HG03139 (cell line): Measurements from ENCODE around the gene HOXD4.

Experiments used
- ATAC-seq: cut with Tn5 transposase; IDR thresholded peaks from one replicate; pipeline ENCODE4 v1.9.1; 2021; ENCODE audit not compliant: unreplicated experiment

Gene HOXD4

GRCh38 chr2:176156807-176157498 lies 5.6 kb downstream of the HOXD4 start, which contains the start of gene HOXD3:
TSS of gene HOXD3 (plus strand) at chr2:176157307. CDS start at chr2:176169115, 11,808 bp downstream.
- ATAC-seq = no peak

GRCh38 chr2:176157499-176158185 lies 6.3 kb downstream of the HOXD4 start:
- no peak for ATAC-seq

- no peak for ATAC-seq
These were observed 6.8 kb downstream of the HOXD4 start for GRCh38 chr2:176158186-176158591.

- no peak for ATAC-seq
These were observed 7.7 kb downstream of the HOXD4 start for GRCh38 chr2:176158855-176159662.

- ATAC-seq = no peak
These were observed 8.4 kb downstream of the HOXD4 start for GRCh38 chr2:176159663-176160250.

GRCh38 chr2:176160251-176160985 lies 9.1 kb downstream of the HOXD4 start:
- no peak for ATAC-seq

GRCh38 chr2:176160986-176161824 lies 9.9 kb downstream of the HOXD4 start:
- no peak for ATAC-seq

- ATAC-seq = no peak
These were observed 10.7 kb downstream of the HOXD4 start for GRCh38 chr2:176161825-176162626.

- ATAC-seq = no peak
These were observed 11.7 kb downstream of the HOXD4 start for GRCh38 chr2:176162911-176163671.

- ATAC-seq = no peak
These were observed 12.3 kb downstream of the HOXD4 start for GRCh38 chr2:176163672-176164056.

- ATAC-seq = no peak
These were observed 12.9 kb downstream of the HOXD4 start for GRCh38 chr2:176164201-176164600.

- no peak for ATAC-seq
These were observed 13.4 kb downstream of the HOXD4 start for GRCh38 chr2:176164611-176165369.

- ATAC-seq = no peak
These were observed 14.2 kb downstream of the HOXD4 start for GRCh38 chr2:176165370-176166050.

GRCh38 chr2:176166272-176166671 lies 14.9 kb downstream of the HOXD4 start:
- ATAC-seq = no peak

GRCh38 chr2:176167398-176167797 lies 16.0 kb downstream of the HOXD4 start:
- ATAC-seq = no peak

- ATAC-seq = no peak
These were observed 17.8 kb downstream of the HOXD4 start for GRCh38 chr2:176169181-176169580.

- ATAC-seq = no peak
These were observed 18.4 kb downstream of the HOXD4 start for GRCh38 chr2:176169711-176170110.
